ENCODE data around the gene NELFE.
A peak's percentile ranks its signal among the peaks of the same experiment; 100 is the strongest.

GRCh38 chr6:31958741-31959739 is at the start of gene NELFE, which contains the start of gene SKIC2:
- TF ChIP-seq CTCF (IDR thresholded peaks at IDR 0.05) (no peak), POLR2A (IDR thresholded peaks at IDR 0.05) (peak; percentile 69)

Measured in right lobe of liver (tissue), 4 donors.